Sigmoid colon (tissue), 7 donors: ENCODE measurements around the gene ATG13. TPM values are rescaled to one million over a fixed set of nuclear protein-coding genes. Genes with fewer than 3 reads are reported as not detected.
A peak's percentile ranks its signal among the peaks of the same experiment; 100 is the strongest.

Experiments
- DNase-seq: peaks from one replicate; pipeline ENCODE4 v3.0.0-alpha.2; 2019
- H3K27ac ChIP-seq, 4 donors: fragments of 200-600 bp; sonication (generic); one replicate each; pipeline ENCODE4 v1.5.1; 2016 to 2019; ENCODE audit warnings: mild to moderate bottlenecking in 1 of 4
- H3K27me3 ChIP-seq, 3 donors: fragments of 200-600 bp; sonication (generic); one replicate each; pipeline ENCODE4 v1.5.1; 2019; ENCODE audit warnings: mild to moderate bottlenecking in 1 of 3
- H3K36me3 ChIP-seq, 4 donors: fragments of 200-600 bp; sonication (generic); one replicate each; pipeline ENCODE4 v1.5.1; 2016 to 2019
- H3K4me1 ChIP-seq, 4 donors: fragments of 200-600 bp; sonication (generic); one replicate each; pipeline ENCODE4 v1.5.1; 2017 to 2019
- H3K4me3 ChIP-seq, 4 donors: fragments of 200-600 bp; sonication (generic); one replicate each; pipeline ENCODE4 v1.5.1; 2017 to 2019; ENCODE audit warnings: mild to moderate bottlenecking in 2 of 4, moderate library complexity in 1 of 4
- H3K9me3 ChIP-seq, 4 donors: fragments of 200-600 bp in 3 of 4; sonication (generic) in 3 of 4; one replicate each; pipeline versions ENCODE4 v1.5.1 to v1.6.1; 2013 to 2019
- EP300 ChIP-seq, 4 donors: sonication (generic); formaldehyde crosslinking; IDR thresholded peaks; one replicate each; pipeline ENCODE4 v1.6.1; 2017; ENCODE audit warnings: antibody characterized with exemption in 4 of 4
- POLR2A ChIP-seq, 2 donors: fragments of 450-650 bp; IDR thresholded peaks; one replicate each; pipeline ENCODE4 v1.6.1; 2016; ENCODE audit warnings: antibody characterized with exemption in 2 of 2, mild to moderate bottlenecking in 2 of 2, moderate library complexity in 2 of 2
- POLR2AphosphoS5 ChIP-seq, 4 donors: sonication (generic); formaldehyde crosslinking; IDR thresholded peaks; one replicate each; pipeline ENCODE4 v1.6.1; 2017; ENCODE audit warnings: antibody characterized with exemption in 4 of 4
- WGBS, 2 donors: extraction: QIAGEN DNeasy Blood & Tissue Kit; methylation state at CpG; one replicate each; pipeline ENCODE4 v1.1.7; 2013; 5-methylcytosine and 5-hydroxymethylcytosine counted together
- intact Hi-C: fragments of 100-400 bp; cut with DNase I; formaldehyde crosslinking; loops from one replicate; pipeline ENCODE4 v1.15.1; 2023
- polyA plus RNA-seq, 3 donors: library from polyadenylated mRNA; stranded (reverse); fragments of 200-250 nt; gene quantifications; one replicate each; pipeline ENCODE4 v1.2.3, GENCODE V29; 2013
- total RNA-seq, 4 donors: library from RNA; depleted of rRNA; stranded (reverse); fragments of >200 nt; gene quantifications; one replicate each; pipeline ENCODE4 v1.1.0, GENCODE V29; 2016
- TF ChIP-seq, protein P1 (sequence below), 4 experiments: fragments of 450-650 bp in 3 of 4; fragments of 200-600 bp in 1 of 4; IDR thresholded peaks; one replicate each; pipeline ENCODE4 v1.5.1; 2016 to 2019; ENCODE audit warnings: antibody characterized with exemption in 4 of 4, mild to moderate bottlenecking in 3 of 4, moderate library complexity in 2 of 4
- donor health status: healthy with polysubstance abuse.
- donor health status: Bipolar disorder and iron deficiency.
- donor health status: healthy.

Gene ATG13
- total and polyA plus RNA-seq, 7 donors: 27.6 to 96.4 (median 48.5) TPM

GRCh38 chr11:46674463-46675287, 57.3 kb downstream of the ATG13 start:
- DNase-seq: peak; percentile 40
- H3K36me3 ChIP-seq: peaks cover 31 to 75% (median 45%) of the 10 kb centered on the region in 4 donors
- WGBS, 2 donors: 10 to 34% methylated on average over 12 of the region's 12 CpGs
- no peaks in the 10 kb centered on the region for H3K9me3 ChIP-seq
- H3K4me3 ChIP-seq: no peak overlapping the region
- intact Hi-C loops: no loop called here
- no peaks in the 10 kb centered on the region for H3K27me3 ChIP-seq
- TF ChIP-seq POLR2A (IDR thresholded peaks at IDR 0.05) (no peak), EP300 (IDR thresholded peaks at IDR 0.05) (no peak), POLR2AphosphoS5 (IDR thresholded peaks at IDR 0.05) (no peak)
- TF ChIP-seq, protein P1, sequence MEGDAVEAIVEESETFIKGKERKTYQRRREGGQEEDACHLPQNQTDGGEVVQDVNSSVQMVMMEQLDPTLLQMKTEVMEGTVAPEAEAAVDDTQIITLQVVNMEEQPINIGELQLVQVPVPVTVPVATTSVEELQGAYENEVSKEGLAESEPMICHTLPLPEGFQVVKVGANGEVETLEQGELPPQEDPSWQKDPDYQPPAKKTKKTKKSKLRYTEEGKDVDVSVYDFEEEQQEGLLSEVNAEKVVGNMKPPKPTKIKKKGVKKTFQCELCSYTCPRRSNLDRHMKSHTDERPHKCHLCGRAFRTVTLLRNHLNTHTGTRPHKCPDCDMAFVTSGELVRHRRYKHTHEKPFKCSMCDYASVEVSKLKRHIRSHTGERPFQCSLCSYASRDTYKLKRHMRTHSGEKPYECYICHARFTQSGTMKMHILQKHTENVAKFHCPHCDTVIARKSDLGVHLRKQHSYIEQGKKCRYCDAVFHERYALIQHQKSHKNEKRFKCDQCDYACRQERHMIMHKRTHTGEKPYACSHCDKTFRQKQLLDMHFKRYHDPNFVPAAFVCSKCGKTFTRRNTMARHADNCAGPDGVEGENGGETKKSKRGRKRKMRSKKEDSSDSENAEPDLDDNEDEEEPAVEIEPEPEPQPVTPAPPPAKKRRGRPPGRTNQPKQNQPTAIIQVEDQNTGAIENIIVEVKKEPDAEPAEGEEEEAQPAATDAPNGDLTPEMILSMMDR (IDR thresholded peaks at IDR 0.05): no peak
- peak overlapping the region; percentile 69 to 80 (median 74) for H3K27ac ChIP-seq
- H3K4me1 ChIP-seq: peaks cover 0 to 30% (median 26%) of the 10 kb centered on the region in 4 donors

GRCh38 chr11:46675288-46675851, 58.0 kb downstream of the ATG13 start:
- intact Hi-C loops: no loop called here
- Histone ChIP-seq H3K4me3 (no peak overlapping the region), H3K27ac (peak overlapping the region; percentile 69 to 80 (median 74)), H3K27me3 (no peaks in the 10 kb centered on the region), H3K9me3 (no peaks in the 10 kb centered on the region), H3K36me3 (peaks cover 35 to 75% (median 45%) of the 10 kb centered on the region in 4 donors), H3K4me1 (peaks cover 0 to 30% (median 26%) of the 10 kb centered on the region in 4 donors)
- TF ChIP-seq, protein P1 (IDR thresholded peaks at IDR 0.05): peak in 1 of 4 experiments; percentile 11
- TF ChIP-seq EP300 (IDR thresholded peaks at IDR 0.05) (peak in 1 of 4 donors; percentile 53), POLR2AphosphoS5 (IDR thresholded peaks at IDR 0.05) (peak in 3 of 4 donors; percentile 32 to 66 (median 41)), POLR2A (IDR thresholded peaks at IDR 0.05) (no peak)
- DNase-seq: peak; percentile 90
- WGBS, 2 donors: 13 to 47% methylated on average over 4 of the region's 4 CpGs

DNA sequence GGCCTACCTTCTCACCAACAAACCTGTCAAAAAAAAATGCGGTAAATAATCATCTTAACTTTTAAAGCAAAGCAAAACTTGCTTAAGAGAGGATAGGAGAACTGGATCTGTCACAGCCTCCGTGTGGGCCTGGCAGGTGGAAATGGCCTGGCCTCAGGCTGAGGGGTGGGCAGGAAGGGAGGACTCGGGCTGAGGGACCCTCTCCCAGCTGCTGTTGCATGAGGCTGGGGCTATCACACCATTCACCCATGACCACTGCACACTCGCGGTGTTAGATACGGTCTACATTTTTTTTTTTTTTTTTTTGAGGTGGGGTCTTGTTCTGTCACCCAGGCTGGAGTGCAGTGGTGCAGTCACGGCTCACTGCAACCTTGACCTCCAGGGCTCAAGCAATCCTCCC, 58.6 kb downstream of the ATG13 start:
- peaks cover 35 to 75% (median 45%) of the 10 kb centered on the region in 4 donors for H3K36me3 ChIP-seq
- no peak overlapping the region for H3K4me3 ChIP-seq
- H3K4me1 ChIP-seq: peaks cover 0 to 30% (median 26%) of the 10 kb centered on the region in 4 donors
- peak overlapping the region; percentile 69 to 80 (median 74) for H3K27ac ChIP-seq
- TF ChIP-seq, protein P1 (IDR thresholded peaks at IDR 0.05): no peak
- no peak for TF ChIP-seq POLR2AphosphoS5 (IDR thresholded peaks at IDR 0.05)
- no peak for TF ChIP-seq POLR2A (IDR thresholded peaks at IDR 0.05)
- no peak for TF ChIP-seq EP300 (IDR thresholded peaks at IDR 0.05)
- intact Hi-C loops: no loop called here
- H3K9me3 ChIP-seq: no peaks in the 10 kb centered on the region
- no peak for DNase-seq
- WGBS, 2 donors: 83 to 89% methylated on average over 7 of the region's 7 CpGs
- H3K27me3 ChIP-seq: no peaks in the 10 kb centered on the region

GRCh38 chr11:46676436-46677158, 59.2 kb downstream of the ATG13 start:
- TF ChIP-seq EP300 (IDR thresholded peaks at IDR 0.05) (no peak), POLR2A (IDR thresholded peaks at IDR 0.05) (no peak), POLR2AphosphoS5 (IDR thresholded peaks at IDR 0.05) (no peak)
- TF ChIP-seq, protein P1 (IDR thresholded peaks at IDR 0.05): no peak
- Histone ChIP-seq H3K27me3 (no peaks in the 10 kb centered on the region), H3K36me3 (peaks cover 36 to 75% (median 49%) of the 10 kb centered on the region in 4 donors), H3K4me3 (no peak overlapping the region), H3K9me3 (no peaks in the 10 kb centered on the region), H3K4me1 (peaks cover 0 to 30% (median 26%) of the 10 kb centered on the region in 4 donors), H3K27ac (peak overlapping the region; percentile 69 to 80 (median 74))
- intact Hi-C loops: no loop called here
- 81 to 86% methylated on average over 15 of the region's 15 CpGs for WGBS, 2 donors
- no peak for DNase-seq
